GM12878 (cell line): ENCODE results near the gene RRAGA. TPM values are rescaled to one million over a fixed set of nuclear protein-coding genes. Genes with fewer than 3 reads are reported as not detected.

Experiments used
- ATAC-seq: fragments of 200-7000 bp; cut with Tn5 transposase; 3 replicates; pipeline ENCODE4 v1.9.1; 2020; ENCODE audit warnings: mild to moderate bottlenecking, moderate library complexity
- BruUV-seq: library from RNA; stranded (reverse); fragments of 400-500 nt; replicated peaks from 2 replicates; lab custom pipeline; 2021; lab: Mats Ljungman, UMichigan
- CTCF ChIA-PET: fragments of 300-600 bp; sonication (Branson Sonifier 250); formaldehyde crosslinking; extraction: SDS; loops from one replicate; lab custom pipeline; 2021; ENCODE audit warnings: inconsistent platforms; lab: Yijun Ruan, JAX
- POLR2A ChIA-PET: fragments of 350-600 bp; formaldehyde crosslinking; extraction: SDS; loops from one replicate; lab custom pipeline; 2021; ENCODE audit warnings: inconsistent platforms; lab: Charles Lee
- RAD21 ChIA-PET: fragments of 300-600 bp; sonication (Branson Sonifier 250); formaldehyde crosslinking; loops from one replicate; lab custom pipeline; 2023; ENCODE audit warnings: antibody characterized with exemption; ENCODE audit not compliant: unreplicated experiment; lab: Charles Lee
- SMC1A ChIA-PET: fragments of 300-600 bp; sonication (Branson Sonifier 250); formaldehyde crosslinking; loops from one replicate; lab custom pipeline; 2023; ENCODE audit not compliant: unreplicated experiment, uncharacterized antibody; lab: Charles Lee
- DNase-seq: peaks from one replicate; pipeline ENCODE4 v3.0.0-alpha.2; 2011; ENCODE audit warnings: low read depth, low spot score
- FAIRE-seq: peaks from 3 replicates; lab custom pipeline; 2011; peaks lifted over from hg19 to GRCh38; lab: Jason Lieb, UNC
- H2AFZ ChIP-seq: 2 replicates; pipeline ENCODE4 v1.6.0; 2011; ENCODE audit warnings: low read depth, low read length, control low read depth; ENCODE audit not compliant: control insufficient read depth
- H3K27ac ChIP-seq: 2 replicates; pipeline ENCODE4 v1.5.1; 2011; ENCODE audit warnings: control low read depth; ENCODE audit not compliant: control insufficient read depth, insufficient read depth
- H3K27me3 ChIP-seq, 2 experiments: replicated peaks in 1 of 2; 2 replicates each; pipeline versions ENCODE4 v1.6.0 to v1.6.1; 2011; ENCODE audit warnings: low read length in 1 of 2; ENCODE audit not compliant: control insufficient read depth in 2 of 2, insufficient read depth in 2 of 2
- H3K36me3 ChIP-seq, 2 experiments: 2 replicates each; pipeline ENCODE4 v1.5.1; 2011; ENCODE audit warnings: low read length in 1 of 2; ENCODE audit not compliant: control insufficient read depth in 2 of 2, insufficient read depth in 2 of 2
- H3K4me1 ChIP-seq: 2 replicates; pipeline ENCODE4 v1.6.1; 2011; ENCODE audit warnings: mild to moderate bottlenecking, low read length, moderate library complexity, mixed read lengths; ENCODE audit not compliant: control insufficient read depth, insufficient read depth
- H3K4me2 ChIP-seq: 2 replicates; pipeline ENCODE4 v1.6.0; 2011; ENCODE audit warnings: control low read depth; ENCODE audit not compliant: control insufficient read depth, insufficient read depth
- H3K4me3 ChIP-seq: fragments of 200-600 bp; sonication (generic); 2 replicates; pipeline ENCODE4 v1.5.1; 2016
- H3K79me2 ChIP-seq: 2 replicates; pipeline ENCODE4 v1.6.0; 2011; ENCODE audit warnings: low read length; ENCODE audit not compliant: control insufficient read depth, insufficient read depth
- H3K9ac ChIP-seq: 2 replicates; pipeline ENCODE4 v1.8.0; 2011; ENCODE audit warnings: low read length, control low read depth, mixed read lengths; ENCODE audit not compliant: control insufficient read depth, insufficient read depth
- H3K9me3 ChIP-seq: replicated peaks from 3 replicates; pipeline ENCODE4 v1.5.1; 2011; ENCODE audit warnings: mild to moderate bottlenecking, low read length; ENCODE audit not compliant: control insufficient read depth, insufficient read depth
- H4K20me1 ChIP-seq: 2 replicates; pipeline ENCODE4 v1.6.0; 2011; ENCODE audit not compliant: control insufficient read depth, insufficient read depth
- CEBPB ChIP-seq, 2 experiments: fragments of 150-350 bp in 1 of 2; IDR thresholded peaks; 2 replicates each; pipeline ENCODE4 v1.6.1; 2012 to 2014; ENCODE audit warnings: low read depth in 2 of 2, low read length in 2 of 2, borderline replicate concordance in 1 of 2, inconsistent platforms in 1 of 2
- MYB ChIP-seq: fragments of 150-350 bp; IDR thresholded peaks from 2 replicates; pipeline ENCODE4 v1.6.1; 2014; ENCODE audit warnings: mild to moderate bottlenecking, low read depth, low read length, borderline replicate concordance
- NFXL1 ChIP-seq: fragments of 450-650 bp; IDR thresholded peaks from 2 replicates; pipeline ENCODE4 v1.6.1; 2017; ENCODE audit warnings: antibody characterized with exemption, mild to moderate bottlenecking, borderline replicate concordance
- USF2 ChIP-seq: IDR thresholded peaks from 2 replicates; pipeline ENCODE4 v1.6.1; 2011; ENCODE audit warnings: low read depth, low read length, improper control_type of control experiment, borderline replicate concordance
- YBX1 ChIP-seq: fragments of 450-650 bp; IDR thresholded peaks from 2 replicates; pipeline ENCODE4 v1.6.1; 2016; ENCODE audit warnings: antibody characterized with exemption
- WGBS: methylation state at CpG from one replicate; pipeline ENCODE4 v1.1.6; 2016; ENCODE audit warnings: low lambda C conversion rate; ENCODE audit not compliant: insufficient replicate concordance, insufficient coverage; ENCODE audit errors: missing lambda C conversion rate; 5-methylcytosine and 5-hydroxymethylcytosine counted together
- in situ Hi-C: fragments of 300-500 bp; cut with MboI; formaldehyde crosslinking; loops from 9 replicates; pipeline ENCODE4 v1.14.3; 2018; ENCODE audit warnings: mixed read lengths
- intact Hi-C: fragments of 100-400 bp; cut with micrococcal nuclease; formaldehyde crosslinking; loops from one replicate; pipeline ENCODE4 v1.14.2; 2022; ENCODE audit not compliant: unreplicated experiment
- polyA plus RNA-seq, 11 experiments: library from polyadenylated mRNA; depleted of rRNA in 4 of 11; unstranded in 6 of 11; stranded (reverse) in 5 of 11; fragments of >200 nt; fragmentation: Nextera tagmentation in 4 of 11; fragmentation: Illumina TruSeq in 1 of 11; extraction: Ambion mirVana in 4 of 11; extraction: Trizol in 1 of 11; gene quantifications; 1 replicate in 1 of 11; 2 replicates in 10 of 11; pipeline versions ENCODE4 v1.2.1 to v1.2.3, GENCODE V29; 2011 to 2016; ENCODE audit warnings: inconsistent platforms in 2 of 11, missing spikeins in 2 of 11, low read depth in 1 of 11
- total RNA-seq, 4 experiments: library from RNA; depleted of rRNA in 3 of 4; stranded (reverse); fragments of >200 nt in 3 of 4; fragmentation: Illumina TruSeq in 1 of 4; extraction: Trizol in 1 of 4; gene quantifications; 2 replicates each; pipeline versions ENCODE4 v1.2.1 to v1.2.3, GENCODE V29; 2013 to 2021

The RRAGA gene
- total and polyA plus RNA-seq, 10 of the 15 experiments (the other 5 are each of a cell fraction or from before 2014, with no cell fraction given): 10.1 to 74.6 (median 37.9) TPM

DNA sequence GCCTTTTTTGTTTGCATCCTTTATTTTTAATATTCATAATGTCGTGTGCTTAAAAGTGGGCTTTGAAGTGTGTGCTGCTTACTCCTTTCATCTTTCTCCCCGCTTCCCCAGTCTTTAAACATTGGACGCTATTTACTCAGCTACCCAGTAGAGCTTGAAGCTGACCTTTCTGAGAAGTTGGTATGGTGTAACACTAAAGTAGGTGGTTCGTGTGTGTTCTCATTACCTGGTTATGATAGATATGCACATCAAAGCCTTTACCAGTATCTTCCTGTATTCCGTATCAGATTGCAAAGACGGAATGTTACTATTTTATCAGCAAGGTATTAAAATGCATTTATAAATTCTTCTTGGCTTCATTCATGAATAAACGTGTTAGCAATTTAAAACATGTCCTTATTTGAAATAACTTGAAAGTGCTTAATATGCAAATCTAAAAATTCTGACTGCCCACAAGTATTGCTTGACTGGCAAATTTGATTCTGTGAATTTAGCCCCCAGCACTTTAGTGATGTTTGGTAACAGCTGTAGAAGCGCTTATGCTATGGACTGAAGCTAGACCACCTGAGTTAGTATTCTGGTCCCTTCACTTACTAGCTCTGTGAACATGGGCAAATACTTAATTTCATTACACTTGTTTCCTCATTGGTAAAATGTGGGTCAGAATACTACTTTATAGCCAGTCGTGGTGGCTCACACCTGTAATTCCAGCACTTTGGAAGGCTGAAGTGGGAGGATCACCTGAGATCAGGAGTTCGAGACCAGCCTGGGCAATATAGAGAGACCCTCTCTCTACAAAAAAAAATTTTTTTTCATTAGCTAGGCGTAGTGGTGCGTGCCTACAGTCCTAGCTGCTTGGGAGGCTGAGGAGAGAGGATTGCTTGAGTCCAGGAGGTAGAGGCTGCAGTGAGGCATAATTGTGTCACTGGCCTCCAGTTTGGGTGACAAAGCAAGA is 1.7 kb downstream of the RRAGA start:
- H3K36me3 ChIP-seq: no peaks in the 10 kb centered on the region
- no peak overlapping the region for H3K27ac ChIP-seq
- intact Hi-C loops: no loop called here
- TF ChIP-seq YBX1 (no peak), NFXL1 (no peak), CEBPB (IDR thresholded peaks at IDR 0.05; ENCODE audit: borderline replicate concordance in 1 of 2, low read depth in 2 of 2, low read length in 2 of 2) (no peak), MYB (no peak), USF2 (no peak)
- peak overlapping the region; percentile 75 for H3K4me2 ChIP-seq
- peaks cover 5% of the 10 kb centered on the region for H3K4me1 ChIP-seq
- H3K9me3 ChIP-seq: no peaks in the 10 kb centered on the region
- SMC1A ChIA-PET: interaction anchor here (0.8 to 3.0 kb wide), 14 partner anchors 9 to 416 kb away, joined by 3 to 15 read pairs (median 4); no protein-coding TSS in a partner anchor
- no peak for FAIRE-seq
- RAD21 ChIA-PET: interaction anchor here (0.7 to 3.4 kb wide), 5 partner anchors 46 to 407 kb away, joined by 3 to 64 read pairs (median 5); no protein-coding TSS in a partner anchor
- 0 out of 2 replicates have a peak, but pooled peaks cover 3% of the 10 kb centered on the region for H4K20me1 ChIP-seq
- no peak for DNase-seq
- WGBS: 40% methylated on average over 12 of the region's 12 CpGs
- peaks cover 27% of the 10 kb centered on the region for H3K79me2 ChIP-seq
- H2AFZ ChIP-seq: no peak overlapping the region
- peak overlapping the region; percentile 88 for H3K4me3 ChIP-seq
- ATAC-seq: no peak
- no TSS peak for BruUV-seq
- H3K27me3 ChIP-seq: no peaks in the 10 kb centered on the region
- H3K9ac ChIP-seq: peak overlapping the region; percentile 79; the same call in 1 of the 2 replicates
- CTCF ChIA-PET: interaction anchor here (0.6 to 3.8 kb wide), 16 partner anchors 12 to 1304 kb away, joined by 3 to 40 read pairs (median 4); no protein-coding TSS in a partner anchor
- POLR2A ChIA-PET: interaction anchor here (0.5 to 1.1 kb wide), 6 partner anchors 53 to 408 kb away, joined by 3 to 8 read pairs (median 4); partner anchors contain the start of gene DENND4C
- in situ Hi-C loops: loop anchor here (5.0 kb wide), 1 partner anchor 121 kb away; no protein-coding TSS in a partner anchor
